Muscle layer of colon (tissue), 2 donors: Measurements from ENCODE around the gene ZC3H18.

Source experiments
- H3K27ac ChIP-seq: one replicate; pipeline ENCODE4 v1.7.0; 2013; ENCODE audit warnings: low read depth, mild to moderate bottlenecking, low read length, moderate library complexity
- H3K27me3 ChIP-seq, 2 donors: one replicate each; pipeline ENCODE4 v1.7.0; 2013; ENCODE audit warnings: low read length in 2 of 2, mild to moderate bottlenecking in 2 of 2; ENCODE audit not compliant: insufficient read depth in 2 of 2, control insufficient read depth in 1 of 2
- H3K36me3 ChIP-seq: one replicate; pipeline ENCODE4 v1.7.0; 2013; ENCODE audit warnings: mild to moderate bottlenecking, low read length; ENCODE audit not compliant: insufficient read depth
- H3K4me1 ChIP-seq: one replicate; pipeline ENCODE4 v1.7.0; 2013; ENCODE audit warnings: mild to moderate bottlenecking, low read length; ENCODE audit not compliant: insufficient read depth
- H3K4me3 ChIP-seq, 2 donors: one replicate each; pipeline ENCODE4 v1.7.0; 2013; ENCODE audit warnings: low read length in 2 of 2, low read depth in 1 of 2, mild to moderate bottlenecking in 1 of 2, moderate library complexity in 1 of 2
- H3K9ac ChIP-seq: one replicate; pipeline ENCODE4 v1.7.0; 2013; ENCODE audit warnings: low read length
- H3K9me3 ChIP-seq: one replicate; pipeline ENCODE4 v1.7.0; 2013; ENCODE audit warnings: mild to moderate bottlenecking, low read length
- donor health status: abdominal sarcoma.
- donor health status: Adenocarcinoma of cecum.

ZC3H18 gene

GRCh38 chr16:88651276-88651988 lies 81.2 kb downstream of the ZC3H18 start:
- peaks cover 9% of the 10 kb centered on the region for H3K36me3 ChIP-seq
- peak overlapping the region; percentile 59 to 69 for H3K4me3 ChIP-seq
- no peak overlapping the region for H3K9ac ChIP-seq
- peaks cover 0 to 12% of the 10 kb centered on the region in 2 donors for H3K27me3 ChIP-seq
- H3K27ac ChIP-seq = peak overlapping the region; percentile 34
- no peaks in the 10 kb centered on the region for H3K9me3 ChIP-seq
- peaks cover 6% of the 10 kb centered on the region for H3K4me1 ChIP-seq

DNA sequence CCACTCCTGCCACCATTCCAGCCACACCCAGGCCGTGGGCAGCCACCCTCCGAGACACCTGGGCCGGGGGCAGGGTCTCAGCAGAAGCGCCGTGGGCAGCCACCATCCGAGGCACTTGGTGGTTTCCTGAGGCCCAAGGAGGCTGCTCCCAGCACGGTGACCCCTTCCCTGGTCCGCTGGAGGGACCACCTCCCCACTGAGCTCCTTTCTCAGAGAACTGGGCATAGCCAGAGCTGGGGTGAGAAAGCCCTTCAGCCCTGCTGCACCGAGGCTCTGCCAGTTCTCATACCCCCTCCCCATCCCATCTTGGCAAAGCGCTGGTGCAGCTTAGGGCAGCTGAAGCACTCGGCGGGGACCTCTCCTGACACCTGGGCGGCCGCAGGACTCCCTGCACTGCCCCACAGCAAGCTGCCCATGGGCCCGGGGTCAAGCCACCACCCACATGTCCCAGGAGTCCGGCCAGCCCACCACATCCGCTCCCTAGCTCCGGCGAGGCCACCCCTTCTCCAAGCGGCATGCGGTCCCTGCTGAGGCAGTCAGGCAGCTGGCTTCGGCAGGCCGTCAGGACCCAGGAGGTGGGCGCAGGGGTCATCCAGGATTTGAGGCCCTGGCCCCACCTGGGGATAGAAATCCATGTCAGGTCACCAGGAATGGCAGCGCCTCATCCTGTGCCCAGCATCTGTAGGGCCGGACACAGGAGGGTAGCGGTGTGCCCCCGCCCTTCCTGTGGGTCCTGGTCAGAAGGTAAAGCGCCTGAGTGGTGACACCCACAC lies 82.0 kb downstream of the ZC3H18 start:
- no peak overlapping the region for H3K9ac ChIP-seq
- peaks cover 6% of the 10 kb centered on the region for H3K4me1 ChIP-seq
- peaks cover 0 to 12% of the 10 kb centered on the region in 2 donors for H3K27me3 ChIP-seq
- H3K27ac ChIP-seq = peak overlapping the region; percentile 34
- no peaks in the 10 kb centered on the region for H3K9me3 ChIP-seq
- H3K36me3 ChIP-seq = peaks cover 9% of the 10 kb centered on the region
- H3K4me3 ChIP-seq = no peak overlapping the region

- Histone ChIP-seq H3K4me3 (no peak overlapping the region), H3K27ac (no peak overlapping the region), H3K36me3 (peaks cover 9% of the 10 kb centered on the region)
Measured at GRCh38 chr16:88652762-88653063, 82.5 kb downstream of the ZC3H18 start.

GRCh38 chr16:88653101-88653500 lies 82.9 kb downstream of the ZC3H18 start:
- no peak overlapping the region for H3K4me3 ChIP-seq
- peaks cover 6% of the 10 kb centered on the region for H3K4me1 ChIP-seq
- peaks cover 9% of the 10 kb centered on the region for H3K36me3 ChIP-seq
- H3K9me3 ChIP-seq = no peaks in the 10 kb centered on the region
- peaks cover 0 to 12% of the 10 kb centered on the region in 2 donors for H3K27me3 ChIP-seq
- H3K27ac ChIP-seq = no peak overlapping the region
- H3K9ac ChIP-seq = no peak overlapping the region

More at GRCh38 chr16:88652762-88653063, 82.5 kb downstream of the ZC3H18 start:
- peaks cover 6% of the 10 kb centered on the region for H3K4me1 ChIP-seq
- no peak overlapping the region for H3K9ac ChIP-seq
- H3K9me3 ChIP-seq = no peaks in the 10 kb centered on the region
- peaks cover 0 to 12% of the 10 kb centered on the region in 2 donors for H3K27me3 ChIP-seq

DNA sequence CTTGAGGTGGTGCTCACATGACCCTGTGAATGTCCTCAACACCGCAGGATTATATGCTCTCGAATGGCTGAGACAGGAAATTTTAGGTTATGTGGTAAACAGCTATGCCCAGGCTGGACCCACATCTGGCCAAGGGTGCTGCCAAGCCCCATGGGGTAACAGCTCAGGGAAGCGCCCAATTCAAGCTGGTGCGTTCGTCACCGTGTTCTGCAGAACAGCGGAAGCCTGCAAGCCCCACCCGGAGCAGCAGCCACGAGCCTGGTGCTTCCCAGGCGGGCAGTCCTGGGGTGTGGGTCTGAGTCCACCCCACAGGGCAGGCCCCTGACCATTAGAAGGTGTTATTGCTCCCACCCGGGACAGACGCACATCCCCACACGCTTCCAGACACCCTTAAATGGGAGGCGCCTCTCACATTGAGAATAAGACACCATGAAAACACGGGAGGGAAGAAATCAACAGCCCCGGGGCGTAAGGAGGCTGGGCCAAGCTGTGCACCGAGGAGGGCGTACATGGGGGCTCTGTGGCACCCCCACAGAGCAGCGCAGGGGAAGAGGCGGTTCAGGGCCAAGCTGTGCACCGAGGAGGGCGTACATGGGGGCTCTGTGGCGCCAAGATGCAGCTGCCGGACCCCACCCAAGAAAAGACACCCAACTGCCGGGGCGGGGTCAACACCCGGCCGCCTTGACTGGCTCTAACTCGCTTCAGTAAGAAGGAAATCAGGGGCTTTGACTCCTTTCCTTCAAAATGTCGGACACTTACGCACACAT lies 83.6 kb downstream of the ZC3H18 start:
- no peak overlapping the region for H3K27ac ChIP-seq

GRCh38 chr16:88654363-88655052 lies 84.3 kb downstream of the ZC3H18 start:
- Histone ChIP-seq H3K27ac (no peak overlapping the region), H3K36me3 (peaks cover 9% of the 10 kb centered on the region)

More for the DNA sequence above, 83.6 kb downstream of the ZC3H18 start:
- Histone ChIP-seq H3K9ac (no peak overlapping the region), H3K27me3 (peaks cover 0 to 12% of the 10 kb centered on the region in 2 donors), H3K4me1 (peaks cover 6% of the 10 kb centered on the region), H3K4me3 (no peak overlapping the region), H3K9me3 (no peaks in the 10 kb centered on the region), H3K36me3 (peaks cover 9% of the 10 kb centered on the region)

GRCh38 chr16:88655053-88655732 lies 85.0 kb downstream of the ZC3H18 start:
- Histone ChIP-seq H3K36me3 (peaks cover 9% of the 10 kb centered on the region), H3K4me1 (peaks cover 2% of the 10 kb centered on the region), H3K27me3 (peaks cover 0 to 12% of the 10 kb centered on the region in 2 donors), H3K9me3 (no peaks in the 10 kb centered on the region), H3K4me3 (no peak overlapping the region), H3K9ac (no peak overlapping the region), H3K27ac (no peak overlapping the region)

More at GRCh38 chr16:88654363-88655052, 84.3 kb downstream of the ZC3H18 start:
- peaks cover 6% of the 10 kb centered on the region for H3K4me1 ChIP-seq
- H3K9ac ChIP-seq = no peak overlapping the region
- no peak overlapping the region for H3K4me3 ChIP-seq
- no peaks in the 10 kb centered on the region for H3K9me3 ChIP-seq
- peaks cover 0 to 12% of the 10 kb centered on the region in 2 donors for H3K27me3 ChIP-seq

DNA sequence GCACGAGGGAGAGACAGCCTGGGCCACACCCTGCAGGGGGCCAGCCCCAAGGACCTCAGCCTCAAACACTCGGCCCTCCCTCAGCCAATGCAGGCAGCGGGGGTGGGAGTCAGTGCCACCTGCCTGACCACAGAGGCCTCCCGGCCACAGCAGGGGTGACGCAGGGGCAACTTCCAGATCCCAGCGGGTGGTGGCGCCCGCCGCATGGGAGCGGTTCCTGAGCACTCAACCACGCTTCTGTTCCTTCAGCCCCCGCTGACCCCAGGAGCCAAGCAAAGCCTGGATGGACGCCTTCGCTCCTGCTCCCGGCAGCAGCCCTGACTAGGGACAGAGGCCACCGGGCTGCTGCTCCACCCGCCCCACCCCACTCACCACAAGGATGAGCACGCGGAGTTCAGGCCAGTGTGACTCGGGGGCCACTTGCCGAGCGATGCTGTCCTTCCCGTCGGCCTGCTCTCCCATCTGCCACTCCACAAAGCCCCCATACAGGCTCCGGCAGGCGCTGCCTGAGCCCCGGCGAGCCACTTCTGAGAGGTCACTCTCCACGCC lies 85.6 kb downstream of the ZC3H18 start:
- Histone ChIP-seq H3K36me3 (peaks cover 9% of the 10 kb centered on the region), H3K9ac (no peak overlapping the region), H3K27ac (no peak overlapping the region)

DNA sequence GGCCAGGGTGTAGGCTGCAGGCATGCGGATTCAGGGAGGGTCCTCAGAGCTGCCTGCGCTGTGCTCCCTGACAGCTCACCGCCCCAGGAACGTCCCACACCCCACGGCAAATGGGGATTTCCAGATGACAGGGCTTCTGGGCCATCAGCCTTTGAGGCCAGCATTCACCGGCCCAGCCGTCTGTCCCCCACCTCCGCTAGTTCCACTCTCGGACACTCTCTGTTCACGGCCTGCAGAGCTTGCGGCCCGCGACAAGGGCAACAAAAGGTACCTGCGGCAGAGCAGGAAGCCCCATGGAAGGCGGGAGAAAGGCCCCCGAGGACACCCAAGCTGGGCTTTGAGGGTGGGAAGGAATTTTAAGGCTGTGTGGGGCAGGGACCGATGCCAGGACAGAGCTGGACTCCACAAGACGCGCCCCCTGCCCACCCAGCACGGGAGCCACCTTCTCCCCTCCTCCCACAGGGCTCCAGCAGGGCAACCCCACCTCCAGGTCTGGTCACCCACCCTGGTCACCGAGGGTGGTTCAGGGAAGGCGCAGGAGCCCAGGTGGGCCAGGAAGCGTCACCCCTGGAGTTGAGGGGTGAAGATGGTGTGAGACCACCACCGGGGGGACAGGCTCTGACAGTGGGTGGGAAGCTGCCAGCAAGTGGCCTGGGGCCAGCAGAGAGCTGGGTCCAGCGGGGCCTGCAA lies 86.2 kb downstream of the ZC3H18 start:
- Histone ChIP-seq H3K9ac (no peak overlapping the region), H3K27me3 (peaks cover 0 to 3% of the 10 kb centered on the region in 2 donors), H3K27ac (no peak overlapping the region), H3K36me3 (peaks cover 9% of the 10 kb centered on the region), H3K9me3 (no peaks in the 10 kb centered on the region), H3K4me3 (no peak overlapping the region), H3K4me1 (no peaks in the 10 kb centered on the region)

More for the DNA sequence above, 85.6 kb downstream of the ZC3H18 start:
- Histone ChIP-seq H3K4me1 (no peaks in the 10 kb centered on the region), H3K27me3 (peaks cover 0 to 9% of the 10 kb centered on the region in 2 donors), H3K4me3 (no peak overlapping the region), H3K9me3 (no peaks in the 10 kb centered on the region)

- H3K9ac ChIP-seq = no peak overlapping the region
- no peak overlapping the region for H3K27ac ChIP-seq
- no peak overlapping the region for H3K4me3 ChIP-seq
- H3K36me3 ChIP-seq = peaks cover 9% of the 10 kb centered on the region
- no peaks in the 10 kb centered on the region for H3K27me3 ChIP-seq
- no peaks in the 10 kb centered on the region for H3K9me3 ChIP-seq
- peaks cover 4% of the 10 kb centered on the region for H3K4me1 ChIP-seq
Measured at GRCh38 chr16:88657371-88657770, 87.2 kb downstream of the ZC3H18 start.
